Activated naive CD4-positive, alpha-beta T cell treated with anti-CD3 and anti-CD28 coated beads, Interleukin-2, amount 10 ng/mL, durations not matched to agents 7 days and 5 days (primary cell): ENCODE measurements around the gene SYT3.
"Not testable (repeated sequence)": the region's sequence is repeated elsewhere in the genome, so short reads cannot be mapped to it uniquely, and the experiment has no call there.

Source experiments
- CTCF ChIA-PET: fragments of 350-600 bp; sonication (Branson Sonifier 250); formaldehyde crosslinking; loops from one replicate; lab custom pipeline; 2021; ENCODE audit warnings: antibody characterized with exemption; lab: Charles Lee
- DNase-seq: peaks from one replicate; pipeline ENCODE4 v3.0.0-alpha.2; 2020
- H3K27ac Mint-ChIP-seq: one replicate; pipeline ENCODE4 v1.8.0; 2021; ENCODE audit warnings: mild to moderate bottlenecking, moderate library complexity, mixed read lengths
- H3K27me3 Mint-ChIP-seq: one replicate; pipeline ENCODE4 v1.8.0; 2021; ENCODE audit warnings: mild to moderate bottlenecking, mixed read lengths
- H3K36me3 Mint-ChIP-seq: one replicate; pipeline ENCODE4 v1.8.0; 2021; ENCODE audit warnings: mixed read lengths
- H3K4me1 Mint-ChIP-seq: one replicate; pipeline ENCODE4 v1.8.0; 2021; ENCODE audit warnings: mixed read lengths
- H3K4me3 Mint-ChIP-seq: one replicate; pipeline ENCODE4 v1.8.0; 2021; ENCODE audit warnings: mild to moderate bottlenecking, moderate library complexity, mixed read lengths
- H3K9me3 Mint-ChIP-seq: one replicate; pipeline ENCODE4 v1.8.0; 2021; ENCODE audit warnings: mixed read lengths

Gene SYT3

DNA sequence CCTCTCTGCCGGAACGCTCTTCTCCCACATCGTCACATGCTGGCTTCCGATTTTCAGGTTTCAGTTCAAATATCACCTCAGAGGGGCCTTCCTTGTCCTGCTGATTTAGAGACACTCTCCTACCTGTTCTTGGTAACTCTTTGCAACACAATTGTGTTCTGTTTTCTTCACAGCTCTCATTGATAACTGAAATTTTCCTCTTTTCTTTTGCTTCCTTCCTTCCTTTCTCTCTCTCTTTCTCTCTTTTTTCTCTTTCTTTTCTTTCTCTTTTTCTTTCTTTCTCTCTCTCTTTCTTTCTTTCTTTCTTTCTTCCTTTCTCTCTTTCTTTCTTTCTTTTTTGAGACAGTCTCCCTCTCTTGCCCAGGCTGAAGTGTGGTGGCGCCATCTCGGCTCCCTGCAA, 59.4 kb downstream of the SYT3 start:
- no peak overlapping the region for H3K4me3 Mint-ChIP-seq
- no peak for DNase-seq
- H3K27ac Mint-ChIP-seq = no peak overlapping the region
- H3K27me3 Mint-ChIP-seq = peaks cover 6% of the 10 kb centered on the region
- H3K36me3 Mint-ChIP-seq = no peaks in the 10 kb centered on the region
- CTCF ChIA-PET = no interaction called here
- no peaks in the 10 kb centered on the region for H3K4me1 Mint-ChIP-seq
- no peaks in the 10 kb centered on the region for H3K9me3 Mint-ChIP-seq

DNA sequence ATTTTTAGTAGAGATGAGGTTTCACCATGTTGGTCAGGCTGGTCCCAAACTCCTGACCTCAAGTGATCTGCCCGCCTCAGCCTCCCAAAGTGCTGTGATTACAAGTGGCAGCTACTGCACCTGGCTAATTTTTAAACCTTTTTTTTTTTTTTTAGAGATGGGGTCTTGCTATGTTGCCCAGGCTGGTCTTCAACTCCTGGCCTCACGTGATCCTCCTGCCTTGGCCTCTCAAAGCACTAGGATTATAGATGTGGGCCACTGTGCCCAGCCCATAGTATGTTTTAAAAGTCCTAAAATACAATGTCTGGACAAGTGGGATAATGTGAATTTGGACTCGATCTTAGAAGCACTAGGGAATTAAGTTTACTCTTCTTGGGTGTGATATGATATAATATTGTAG, 62.9 kb downstream of the SYT3 start:
- H3K9me3 Mint-ChIP-seq, H3K4me3 Mint-ChIP-seq, H3K27me3 Mint-ChIP-seq, H3K27ac Mint-ChIP-seq, DNase-seq, H3K4me1 Mint-ChIP-seq, CTCF ChIA-PET, H3K36me3 Mint-ChIP-seq: not testable (repeated sequence)

DNA sequence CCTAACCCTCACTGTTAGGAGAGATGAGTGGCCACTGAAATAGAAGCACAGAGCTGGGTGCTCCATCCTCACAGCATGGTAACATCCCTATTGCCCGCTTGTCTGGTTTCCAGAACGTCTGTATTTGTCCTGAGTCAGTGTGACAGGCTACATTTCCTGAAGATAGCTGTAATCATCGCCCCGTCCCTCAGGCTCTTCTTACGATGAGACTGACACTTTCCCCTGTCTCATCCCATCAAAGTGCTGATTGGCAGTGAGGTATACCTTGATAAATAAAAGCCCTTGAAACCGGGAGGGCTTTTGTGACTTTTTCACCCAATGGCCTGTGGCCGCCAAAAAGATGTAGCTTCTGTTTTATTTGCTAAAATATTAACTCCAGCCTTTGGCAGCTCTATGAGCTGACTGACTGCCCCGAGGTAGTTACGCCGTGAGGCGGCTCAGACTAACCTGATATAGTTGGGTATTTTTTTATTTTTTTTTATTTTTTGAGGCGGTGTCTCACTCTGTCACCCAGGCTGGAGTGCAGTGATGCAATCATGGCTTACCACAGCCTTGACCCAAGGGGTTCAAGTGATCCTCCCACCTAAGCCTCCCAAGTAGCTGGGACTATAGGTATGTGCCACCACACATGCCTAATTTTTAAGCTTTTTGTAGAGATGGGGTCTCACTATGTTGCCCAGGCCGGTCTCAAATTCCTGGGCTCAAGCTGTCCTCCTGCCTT, 65.8 kb downstream of the SYT3 start:
- no peaks in the 10 kb centered on the region for H3K9me3 Mint-ChIP-seq
- no peak for DNase-seq
- no peak overlapping the region for H3K27ac Mint-ChIP-seq
- H3K4me1 Mint-ChIP-seq = no peaks in the 10 kb centered on the region
- H3K27me3 Mint-ChIP-seq = peaks cover 24% of the 10 kb centered on the region
- CTCF ChIA-PET = no interaction called here
- H3K36me3 Mint-ChIP-seq = no peaks in the 10 kb centered on the region
- H3K4me3 Mint-ChIP-seq = no peak overlapping the region
